Uterus (tissue), 2 donors: ENCODE results near the gene PTPRM.

Experiments used
- POLR2A ChIP-seq, 2 donors: fragments of 450-650 bp; IDR thresholded peaks; one replicate each; pipeline ENCODE4 v1.6.1; 2016; ENCODE audit warnings: antibody characterized with exemption in 2 of 2, mild to moderate bottlenecking in 1 of 2, moderate library complexity in 1 of 2
- TF ChIP-seq, protein P1 (sequence below), 4 experiments: fragments of 200-600 bp in 2 of 4; fragments of 450-650 bp in 2 of 4; sonication (generic) in 2 of 4; IDR thresholded peaks; one replicate each; pipeline ENCODE4 v1.5.1; 2016 to 2019; ENCODE audit warnings: antibody characterized with exemption in 4 of 4, mild to moderate bottlenecking in 2 of 4, moderate library complexity in 1 of 4

GRCh38 chr18:7662866-7663265 lies 95.8 kb downstream of the PTPRM start:
- TF ChIP-seq, protein P1, sequence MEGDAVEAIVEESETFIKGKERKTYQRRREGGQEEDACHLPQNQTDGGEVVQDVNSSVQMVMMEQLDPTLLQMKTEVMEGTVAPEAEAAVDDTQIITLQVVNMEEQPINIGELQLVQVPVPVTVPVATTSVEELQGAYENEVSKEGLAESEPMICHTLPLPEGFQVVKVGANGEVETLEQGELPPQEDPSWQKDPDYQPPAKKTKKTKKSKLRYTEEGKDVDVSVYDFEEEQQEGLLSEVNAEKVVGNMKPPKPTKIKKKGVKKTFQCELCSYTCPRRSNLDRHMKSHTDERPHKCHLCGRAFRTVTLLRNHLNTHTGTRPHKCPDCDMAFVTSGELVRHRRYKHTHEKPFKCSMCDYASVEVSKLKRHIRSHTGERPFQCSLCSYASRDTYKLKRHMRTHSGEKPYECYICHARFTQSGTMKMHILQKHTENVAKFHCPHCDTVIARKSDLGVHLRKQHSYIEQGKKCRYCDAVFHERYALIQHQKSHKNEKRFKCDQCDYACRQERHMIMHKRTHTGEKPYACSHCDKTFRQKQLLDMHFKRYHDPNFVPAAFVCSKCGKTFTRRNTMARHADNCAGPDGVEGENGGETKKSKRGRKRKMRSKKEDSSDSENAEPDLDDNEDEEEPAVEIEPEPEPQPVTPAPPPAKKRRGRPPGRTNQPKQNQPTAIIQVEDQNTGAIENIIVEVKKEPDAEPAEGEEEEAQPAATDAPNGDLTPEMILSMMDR (IDR thresholded peaks at IDR 0.05) = no peak
- no peak for TF ChIP-seq POLR2A (IDR thresholded peaks at IDR 0.05)
